Measurements from ENCODE around the gene TMEM151B.

TMEM151B gene

GRCh38 chr6:44264154-44265006 is 5.9 kb upstream of the TMEM151B start:
- peak; percentile 46 for DNase-seq (ENCODE audit: low read depth)

GRCh38 chr6:44265007-44265721 is 5.1 kb upstream of the TMEM151B start, which contains the start of gene NFKBIE:
Gene NFKBIE (minus strand): TSS chr6:44265551. CDS start chr6:44265346, 205 bp downstream.
- DNase-seq (ENCODE audit: low read depth) = peak; percentile 96

- DNase-seq (ENCODE audit: low read depth) = no peak
Observed at GRCh38 chr6:44265722-44266233, 4.5 kb upstream of the TMEM151B start.

GRCh38 chr6:44266347-44266746 is 3.9 kb upstream of the TMEM151B start:
- no peak for DNase-seq (ENCODE audit: low read depth)

- DNase-seq (ENCODE audit: low read depth) = no peak
Observed at GRCh38 chr6:44267252-44267651, 3.0 kb upstream of the TMEM151B start.

- DNase-seq (ENCODE audit: low read depth) = peak; percentile 58
Observed at GRCh38 chr6:44268095-44268628, 2.1 kb upstream of the TMEM151B start.

- peak; percentile 53 for DNase-seq (ENCODE audit: low read depth)
Observed at GRCh38 chr6:44269178-44269920, 901 bp upstream of the TMEM151B start.

- no peak for DNase-seq (ENCODE audit: low read depth)
Observed at GRCh38 chr6:44270526-44271405, 516 bp downstream of the TMEM151B start.

GRCh38 chr6:44271406-44271723 is 1.1 kb downstream of the TMEM151B start:
- no peak for DNase-seq (ENCODE audit: low read depth)

GRCh38 chr6:44271914-44272313 is 1.7 kb downstream of the TMEM151B start:
- DNase-seq (ENCODE audit: low read depth) = no peak

- no peak for DNase-seq (ENCODE audit: low read depth)
Observed at GRCh38 chr6:44272529-44272928, 2.3 kb downstream of the TMEM151B start.

- no peak for DNase-seq (ENCODE audit: low read depth)
Observed at GRCh38 chr6:44272999-44273566, 2.8 kb downstream of the TMEM151B start.

- DNase-seq (ENCODE audit: low read depth) = no peak
Observed at GRCh38 chr6:44273617-44274016, 3.4 kb downstream of the TMEM151B start.

- no peak for DNase-seq (ENCODE audit: low read depth)
Observed at GRCh38 chr6:44275271-44275748, 5.1 kb downstream of the TMEM151B start.

- no peak for DNase-seq (ENCODE audit: low read depth)
Observed at GRCh38 chr6:44275749-44276648, 5.7 kb downstream of the TMEM151B start.

GRCh38 chr6:44276667-44277640 is 6.7 kb downstream of the TMEM151B start:
- DNase-seq (ENCODE audit: low read depth) = no peak

- no peak for DNase-seq (ENCODE audit: low read depth)
Observed at GRCh38 chr6:44277763-44278162, 7.5 kb downstream of the TMEM151B start.

GRCh38 chr6:44278315-44278714 is 8.1 kb downstream of the TMEM151B start:
- DNase-seq (ENCODE audit: low read depth) = no peak
